DOHH2 (cell line): ENCODE results near the gene JAG2.

Experiments used
- CTCF ChIP-seq: fragments of 200-600 bp; sonication (generic); IDR thresholded peaks from one replicate; pipeline ENCODE4 v1.5.1; 2014; ENCODE audit warnings: antibody characterized with exemption, mild to moderate bottlenecking, low read depth, low read length; ENCODE audit not compliant: poor library complexity, severe bottlenecking
- EZH2phosphoT487 ChIP-seq: fragments of 200-600 bp; sonication (generic); IDR thresholded peaks from 2 replicates; pipeline ENCODE4 v1.6.1; 2017; ENCODE audit warnings: borderline replicate concordance, mild to moderate bottlenecking, antibody characterized with exemption, low read length, moderate library complexity, mixed read lengths

- TF ChIP-seq CTCF (no peak), EZH2phosphoT487 (no peak)
Measured at GRCh38 chr14:105092171-105093037, 76.2 kb downstream of the JAG2 start.
